ENCODE results near the gene CDIPT. TPM values are rescaled to one million over a fixed set of nuclear protein-coding genes. Genes with fewer than 3 reads are reported as not detected.
"Not testable (repeated sequence)": the region's sequence is repeated elsewhere in the genome, so short reads cannot be mapped to it uniquely, and the experiment has no call there.

The CDIPT gene
- total RNA-seq: 49.7 to 51.7 TPM (median 49.7 TPM) in 3 replicates

DNA sequence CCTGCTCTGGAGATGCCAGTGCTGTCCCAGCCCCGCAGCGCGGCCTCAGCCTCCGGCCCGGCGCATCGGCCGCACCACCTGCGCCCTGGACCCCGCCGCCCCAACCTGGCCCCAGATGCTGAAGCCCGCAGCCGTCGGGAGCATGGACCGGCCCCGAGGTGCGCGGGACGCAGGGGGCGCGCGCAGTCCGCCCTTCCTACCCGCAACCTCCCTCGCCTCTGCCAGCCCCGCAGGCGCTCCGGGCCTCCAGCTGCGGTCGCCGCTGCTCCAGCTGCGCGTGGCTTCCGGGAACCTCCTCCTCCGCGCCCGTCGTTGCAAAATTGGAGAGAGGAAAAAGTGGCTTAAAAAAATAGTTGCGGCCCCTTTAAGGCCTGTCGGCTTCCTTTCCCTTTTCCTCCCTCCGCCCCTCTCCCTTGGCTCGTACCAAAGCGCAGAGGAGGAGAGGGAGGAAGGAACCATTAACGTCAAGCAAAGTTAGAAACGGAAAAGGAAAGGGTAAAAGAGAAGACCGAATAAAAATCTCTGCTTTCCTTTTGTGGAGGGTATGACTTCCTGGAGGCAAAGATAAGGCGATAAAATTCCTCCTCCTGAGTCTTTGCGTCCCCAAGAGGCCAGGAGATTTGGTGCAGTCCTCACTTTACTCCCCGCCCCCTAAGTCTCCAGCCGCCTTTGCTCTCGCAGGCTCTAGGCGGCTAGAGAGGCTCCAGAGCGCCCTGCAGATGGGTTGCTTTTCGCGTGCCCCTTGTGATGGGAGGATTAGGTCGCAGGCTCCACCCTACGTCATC lies at the start of gene CDIPT:
Gene CDIPT (minus strand): TSS at position 343 of the 785 bp plus-strand sequence. CDS start 369 bp downstream, outside the sequence.
- TF ChIP-seq CTCF (IDR thresholded peaks at IDR 0.05; ENCODE audit: unreplicated experiment): no peak
- Mint-ChIP-seq H3K27ac (peak within 1 kb of the TSS; percentile 100), H3K4me1 (peaks cover 9% of the 10 kb centered on the region), H3K36me3 (peaks cover 11% of the 10 kb centered on the region), H3K4me3 (peak within 1 kb of the TSS; percentile 94), H3K27me3 (ENCODE audit: low read depth) (no peaks in the 10 kb centered on the region), H3K9me3 (no peaks in the 10 kb centered on the region)
- peak; percentile 73 to 84 for DNase-seq (ENCODE audit: low spot score in 2 of 2, unreplicated experiment in 2 of 2)

GRCh38 chr16:29912087-29912486 lies 49.1 kb upstream of the CDIPT start:
- no peak for TF ChIP-seq CTCF (IDR thresholded peaks at IDR 0.05; ENCODE audit: unreplicated experiment)
- no peak for DNase-seq (ENCODE audit: low spot score in 2 of 2, unreplicated experiment in 2 of 2)
- Mint-ChIP-seq H3K27ac (no peak overlapping the region), H3K9me3 (no peaks in the 10 kb centered on the region), H3K4me1 (no peaks in the 10 kb centered on the region), H3K27me3 (ENCODE audit: low read depth) (no peaks in the 10 kb centered on the region), H3K36me3 (peaks cover 27% of the 10 kb centered on the region), H3K4me3 (no peak overlapping the region)

DNA sequence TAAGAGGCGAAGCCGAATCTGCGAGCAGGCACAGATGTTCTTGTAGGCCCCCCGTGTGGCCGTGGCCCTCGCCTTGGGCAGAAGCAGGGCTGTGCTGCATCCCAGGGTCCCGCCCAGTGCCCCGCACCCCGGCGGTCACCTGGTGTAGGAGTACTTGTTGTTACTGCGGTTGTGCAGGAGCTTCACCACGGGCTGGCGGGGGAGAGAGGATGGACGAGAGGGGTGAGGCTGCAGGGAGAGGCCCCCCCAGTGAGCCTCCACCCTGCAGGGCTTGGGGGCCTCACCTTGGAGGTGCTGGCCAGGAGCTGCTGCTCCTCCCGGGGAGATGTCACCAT lies 48.6 kb upstream of the CDIPT start:
- DNase-seq (ENCODE audit: low spot score in 2 of 2, unreplicated experiment in 2 of 2): no peak
- TF ChIP-seq CTCF (IDR thresholded peaks at IDR 0.05; ENCODE audit: unreplicated experiment): no peak
- H3K27me3 Mint-ChIP-seq (ENCODE audit: low read depth): no peaks in the 10 kb centered on the region
- peaks cover 22% of the 10 kb centered on the region for H3K36me3 Mint-ChIP-seq
- no peak overlapping the region for H3K27ac Mint-ChIP-seq
- H3K4me3 Mint-ChIP-seq: no peak overlapping the region
- no peaks in the 10 kb centered on the region for H3K4me1 Mint-ChIP-seq
- no peaks in the 10 kb centered on the region for H3K9me3 Mint-ChIP-seq

DNA sequence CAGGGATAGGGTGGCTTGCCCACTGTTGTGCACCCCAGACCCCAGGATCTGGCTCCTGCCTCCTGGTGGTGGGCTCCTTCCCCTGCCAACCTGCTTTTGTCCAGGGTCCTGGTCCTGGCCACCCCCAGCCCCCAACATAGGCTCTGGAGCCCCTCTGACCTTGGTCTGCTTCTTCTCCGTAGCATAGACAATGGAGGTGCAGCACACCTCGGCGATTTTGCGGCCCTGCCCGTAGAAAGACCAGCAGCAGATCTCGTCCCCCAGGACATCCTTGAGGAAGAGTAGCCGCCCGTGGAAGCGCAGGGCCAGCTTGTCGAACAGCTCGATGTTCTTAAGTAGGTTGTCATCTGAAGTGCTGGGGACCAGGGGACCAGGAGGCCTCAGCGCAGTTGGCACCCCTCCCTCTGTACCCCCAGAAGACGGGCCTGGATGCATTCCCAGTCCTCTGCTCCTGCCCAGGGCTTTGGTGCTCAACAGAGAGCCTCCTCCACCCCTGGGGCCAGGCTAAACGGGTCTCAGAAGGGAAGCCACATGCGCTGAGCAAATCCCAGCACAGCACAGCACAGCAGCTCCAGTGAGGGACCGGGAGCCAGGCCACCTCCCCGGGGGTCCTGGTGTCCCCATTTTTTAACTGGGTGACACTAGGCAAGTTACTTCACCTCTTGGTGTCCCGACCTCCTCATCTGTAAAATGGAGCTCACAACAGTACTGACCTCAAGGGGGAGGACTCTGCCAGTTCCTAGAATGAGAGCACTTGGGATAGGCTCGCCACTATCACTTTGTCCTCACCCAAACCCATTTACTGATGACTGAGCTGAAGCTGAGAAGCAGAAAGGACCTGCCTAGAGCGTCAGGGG lies 48.0 kb upstream of the CDIPT start:
- no peak for TF ChIP-seq CTCF (IDR thresholded peaks at IDR 0.05; ENCODE audit: unreplicated experiment)
- Mint-ChIP-seq H3K27ac (no peak overlapping the region), H3K4me3 (no peak overlapping the region), H3K9me3 (no peaks in the 10 kb centered on the region), H3K4me1 (no peaks in the 10 kb centered on the region), H3K36me3 (peaks cover 20% of the 10 kb centered on the region), H3K27me3 (ENCODE audit: low read depth) (no peaks in the 10 kb centered on the region)
- no peak for DNase-seq (ENCODE audit: low spot score in 2 of 2, unreplicated experiment in 2 of 2)

DNA sequence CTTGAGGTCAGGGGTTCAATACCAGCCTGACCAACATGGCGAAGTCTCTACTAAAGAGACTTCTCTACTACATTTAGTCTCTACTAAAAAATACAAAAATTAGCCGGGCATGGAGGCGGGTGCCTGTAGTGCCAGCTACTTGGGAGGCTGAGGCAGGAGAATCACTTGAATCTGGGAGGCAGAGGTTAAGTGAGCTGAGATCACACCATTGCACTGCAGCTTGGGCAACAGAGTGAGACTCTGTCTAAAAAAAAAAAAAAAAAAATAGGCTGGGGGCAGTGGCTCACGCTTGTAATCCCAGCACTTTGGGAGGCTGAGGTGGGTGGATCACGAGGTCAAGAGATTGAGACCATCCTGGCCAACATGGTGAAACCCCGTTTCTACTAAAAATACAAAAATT lies 46.8 kb upstream of the CDIPT start:
- H3K36me3 Mint-ChIP-seq: peaks cover 15% of the 10 kb centered on the region

DNA sequence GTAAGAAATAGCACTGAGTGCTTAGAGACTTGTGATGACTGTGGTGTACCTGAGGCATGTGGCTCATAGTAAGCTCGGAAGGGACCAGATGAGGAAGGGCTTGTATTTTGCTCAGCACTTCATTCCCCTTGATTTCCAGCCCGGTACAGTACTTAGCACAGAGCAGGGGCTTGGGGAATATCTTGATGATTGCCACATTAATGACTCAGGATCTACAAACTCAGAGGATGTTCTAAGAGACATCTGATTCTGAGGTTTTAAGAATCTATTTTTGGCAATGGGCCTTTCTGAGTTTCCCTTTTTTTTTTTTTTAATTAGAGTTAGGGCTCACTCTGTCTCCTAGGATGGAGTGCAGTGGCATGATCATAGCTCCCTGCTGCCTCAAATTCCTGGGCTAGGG lies 46.4 kb upstream of the CDIPT start:
- no peak for TF ChIP-seq CTCF (IDR thresholded peaks at IDR 0.05; ENCODE audit: unreplicated experiment)
- H3K36me3 Mint-ChIP-seq: peaks cover 13% of the 10 kb centered on the region
- no peak overlapping the region for H3K27ac Mint-ChIP-seq
- H3K4me1 Mint-ChIP-seq: no peaks in the 10 kb centered on the region
- no peak overlapping the region for H3K4me3 Mint-ChIP-seq
- no peak for DNase-seq (ENCODE audit: low spot score in 2 of 2, unreplicated experiment in 2 of 2)
- no peaks in the 10 kb centered on the region for H3K27me3 Mint-ChIP-seq (ENCODE audit: low read depth)
- no peaks in the 10 kb centered on the region for H3K9me3 Mint-ChIP-seq

More for the DNA sequence above, 46.8 kb upstream of the CDIPT start:
- H3K27me3 Mint-ChIP-seq (ENCODE audit: low read depth); H3K27ac Mint-ChIP-seq; H3K4me1 Mint-ChIP-seq; H3K9me3 Mint-ChIP-seq; H3K4me3 Mint-ChIP-seq; DNase-seq (ENCODE audit: low spot score in 2 of 2, unreplicated experiment in 2 of 2): not testable (repeated sequence)

Measured in mesothelial cell of epicardium (in vitro differentiated cells).